Nephron progenitor cell (in vitro differentiated cells): ENCODE data around the gene TDRD1.

Source experiments
- DNase-seq: peaks from one replicate; pipeline ENCODE4 v3.0.0; 2021
- H3K27ac Mint-ChIP-seq: 2 replicates; pipeline ENCODE4 v1.8.0; 2021; ENCODE audit warnings: mild to moderate bottlenecking, moderate library complexity, mixed read lengths
- H3K27me3 Mint-ChIP-seq: 2 replicates; pipeline ENCODE4 v1.8.0; 2021; ENCODE audit warnings: mild to moderate bottlenecking, low read depth, mixed read lengths; ENCODE audit not compliant: poor library complexity
- H3K36me3 Mint-ChIP-seq: 2 replicates; pipeline ENCODE4 v1.8.0; 2021; ENCODE audit warnings: low read depth, mixed read lengths
- H3K4me1 Mint-ChIP-seq: 2 replicates; pipeline ENCODE4 v1.8.0; 2021; ENCODE audit warnings: mixed read lengths
- H3K4me3 Mint-ChIP-seq: 2 replicates; pipeline ENCODE4 v1.8.0; 2021; ENCODE audit warnings: mild to moderate bottlenecking, moderate library complexity, mixed read lengths
- H3K9me3 Mint-ChIP-seq: 2 replicates; pipeline ENCODE4 v1.8.0; 2021; ENCODE audit warnings: mild to moderate bottlenecking, moderate library complexity, mixed read lengths
- TF ChIP-seq, protein P1 (sequence below): fragments of 200-600 bp; sonication (generic); IDR thresholded peaks from 2 replicates; pipeline ENCODE4 v1.5.0; 2021; ENCODE audit warnings: antibody characterized with exemption

Gene TDRD1

DNA sequence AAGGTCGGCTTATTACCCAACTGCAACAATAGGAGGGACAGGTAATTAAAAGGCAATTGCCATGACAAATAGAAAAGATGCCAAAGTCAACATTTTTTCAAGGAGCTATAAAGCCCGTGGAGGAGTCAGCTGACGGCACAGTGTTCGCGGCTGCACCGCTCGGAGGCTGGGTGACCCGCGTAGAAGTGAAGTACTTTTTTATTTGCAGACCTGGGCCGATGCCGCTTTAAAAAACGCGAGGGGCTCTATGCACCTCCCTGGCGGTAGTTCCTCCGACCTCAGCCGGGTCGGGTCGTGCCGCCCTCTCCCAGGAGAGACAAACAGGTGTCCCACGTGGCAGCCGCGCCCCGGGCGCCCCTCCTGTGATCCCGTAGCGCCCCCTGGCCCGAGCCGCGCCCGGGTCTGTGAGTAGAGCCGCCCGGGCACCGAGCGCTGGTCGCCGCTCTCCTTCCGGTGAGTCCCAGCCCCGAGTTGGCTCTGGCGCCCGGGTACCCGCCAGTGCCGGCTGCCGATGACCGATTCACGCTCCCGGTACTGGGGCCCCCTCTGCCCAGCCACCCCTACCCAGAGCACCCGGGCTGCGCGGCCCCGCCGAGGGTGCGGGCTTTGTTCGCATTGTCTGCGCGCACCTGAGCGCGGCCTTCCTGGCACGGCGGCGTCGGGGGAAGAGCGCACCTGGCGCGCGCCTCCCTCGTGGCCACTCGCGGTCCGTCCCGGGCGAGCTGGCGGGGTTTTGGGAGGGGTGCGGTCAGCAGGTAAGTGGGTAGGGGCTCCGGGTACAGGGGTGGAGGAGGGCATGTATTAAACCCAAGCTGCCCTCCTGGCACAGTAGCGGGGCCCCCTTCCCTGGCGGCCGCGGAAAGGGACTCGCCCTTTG, 60.2 kb downstream of the TDRD1 start, which contains the start of gene VWA2:
TSS of gene VWA2 (plus strand) at position 138 of the 877 bp plus-strand sequence. CDS start 9,460 bp downstream, outside the sequence.
- H3K9me3 Mint-ChIP-seq = no peaks in the 10 kb centered on the region
- peak within 1 kb of the TSS; percentile 83 for H3K4me3 Mint-ChIP-seq
- no peak within 1 kb of the TSS for H3K27ac Mint-ChIP-seq
- peaks cover 19% of the 10 kb centered on the region for H3K27me3 Mint-ChIP-seq
- peaks cover 50% of the 10 kb centered on the region for H3K4me1 Mint-ChIP-seq
- no peaks in the 10 kb centered on the region for H3K36me3 Mint-ChIP-seq
- peak; percentile 71 for DNase-seq
- TF ChIP-seq, protein P1, sequence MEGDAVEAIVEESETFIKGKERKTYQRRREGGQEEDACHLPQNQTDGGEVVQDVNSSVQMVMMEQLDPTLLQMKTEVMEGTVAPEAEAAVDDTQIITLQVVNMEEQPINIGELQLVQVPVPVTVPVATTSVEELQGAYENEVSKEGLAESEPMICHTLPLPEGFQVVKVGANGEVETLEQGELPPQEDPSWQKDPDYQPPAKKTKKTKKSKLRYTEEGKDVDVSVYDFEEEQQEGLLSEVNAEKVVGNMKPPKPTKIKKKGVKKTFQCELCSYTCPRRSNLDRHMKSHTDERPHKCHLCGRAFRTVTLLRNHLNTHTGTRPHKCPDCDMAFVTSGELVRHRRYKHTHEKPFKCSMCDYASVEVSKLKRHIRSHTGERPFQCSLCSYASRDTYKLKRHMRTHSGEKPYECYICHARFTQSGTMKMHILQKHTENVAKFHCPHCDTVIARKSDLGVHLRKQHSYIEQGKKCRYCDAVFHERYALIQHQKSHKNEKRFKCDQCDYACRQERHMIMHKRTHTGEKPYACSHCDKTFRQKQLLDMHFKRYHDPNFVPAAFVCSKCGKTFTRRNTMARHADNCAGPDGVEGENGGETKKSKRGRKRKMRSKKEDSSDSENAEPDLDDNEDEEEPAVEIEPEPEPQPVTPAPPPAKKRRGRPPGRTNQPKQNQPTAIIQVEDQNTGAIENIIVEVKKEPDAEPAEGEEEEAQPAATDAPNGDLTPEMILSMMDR = peak; percentile 35

GRCh38 chr10:114239994-114240345, 60.8 kb downstream of the TDRD1 start:
- H3K4me1 Mint-ChIP-seq = peaks cover 50% of the 10 kb centered on the region
- H3K4me3 Mint-ChIP-seq = peak overlapping the region; percentile 83
- H3K27me3 Mint-ChIP-seq = peaks cover 21% of the 10 kb centered on the region
- DNase-seq = peak; percentile 25
- H3K36me3 Mint-ChIP-seq = no peaks in the 10 kb centered on the region
- TF ChIP-seq, protein P1 = no peak
- H3K9me3 Mint-ChIP-seq = no peaks in the 10 kb centered on the region
- no peak overlapping the region for H3K27ac Mint-ChIP-seq

DNA sequence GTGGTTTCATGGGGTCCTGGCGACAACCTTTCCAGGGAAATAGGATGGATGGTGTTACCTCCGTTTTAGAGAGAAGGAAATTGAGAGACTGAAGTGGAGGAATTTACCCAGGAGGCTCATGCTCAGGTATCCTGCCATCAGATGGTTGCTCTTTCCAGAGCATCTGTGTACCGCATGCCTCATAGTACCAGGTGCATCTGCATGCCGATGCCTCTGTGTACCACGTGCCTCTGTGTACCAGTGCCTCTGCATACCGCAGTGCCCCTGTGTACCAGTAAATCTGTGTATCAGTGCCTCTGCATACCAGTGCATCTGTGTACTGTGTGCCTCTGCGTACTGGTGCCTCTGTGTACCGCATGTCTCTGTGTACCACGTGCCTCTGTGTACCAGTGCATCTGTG, 63.1 kb downstream of the TDRD1 start:
- TF ChIP-seq, protein P1 = no peak
- H3K4me1 Mint-ChIP-seq = peaks cover 64% of the 10 kb centered on the region
- no peak for DNase-seq
- no peak overlapping the region for H3K4me3 Mint-ChIP-seq
- peaks cover 25% of the 10 kb centered on the region for H3K27me3 Mint-ChIP-seq
- H3K36me3 Mint-ChIP-seq = no peaks in the 10 kb centered on the region
- peak overlapping the region; percentile 1 for H3K27ac Mint-ChIP-seq
- H3K9me3 Mint-ChIP-seq = no peaks in the 10 kb centered on the region

DNA sequence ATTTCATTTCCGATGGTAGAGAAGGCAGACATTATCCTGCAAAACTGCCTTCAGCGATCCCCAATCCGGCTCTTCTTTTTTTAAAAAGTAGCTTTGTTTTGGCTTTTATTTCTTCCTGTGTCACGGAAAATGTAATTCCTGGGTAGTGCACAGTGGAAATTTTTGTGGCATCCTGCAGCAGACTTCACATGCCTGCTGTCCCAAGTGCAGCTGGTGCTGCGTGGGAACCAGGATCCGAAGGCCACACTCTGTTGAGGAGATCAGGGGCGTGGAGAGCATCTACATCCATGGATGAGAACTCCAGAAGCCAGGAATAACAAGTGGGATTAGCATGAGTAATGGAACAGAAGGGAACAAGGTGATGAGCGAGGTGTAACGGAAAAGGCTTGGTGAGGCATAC, 64.5 kb downstream of the TDRD1 start:
- TF ChIP-seq, protein P1 = no peak
- Mint-ChIP-seq H3K4me3 (no peak overlapping the region), H3K27me3 (peaks cover 18% of the 10 kb centered on the region), H3K9me3 (no peaks in the 10 kb centered on the region), H3K36me3 (no peaks in the 10 kb centered on the region), H3K27ac (no peak overlapping the region), H3K4me1 (peaks cover 67% of the 10 kb centered on the region)
- DNase-seq = no peak

DNA sequence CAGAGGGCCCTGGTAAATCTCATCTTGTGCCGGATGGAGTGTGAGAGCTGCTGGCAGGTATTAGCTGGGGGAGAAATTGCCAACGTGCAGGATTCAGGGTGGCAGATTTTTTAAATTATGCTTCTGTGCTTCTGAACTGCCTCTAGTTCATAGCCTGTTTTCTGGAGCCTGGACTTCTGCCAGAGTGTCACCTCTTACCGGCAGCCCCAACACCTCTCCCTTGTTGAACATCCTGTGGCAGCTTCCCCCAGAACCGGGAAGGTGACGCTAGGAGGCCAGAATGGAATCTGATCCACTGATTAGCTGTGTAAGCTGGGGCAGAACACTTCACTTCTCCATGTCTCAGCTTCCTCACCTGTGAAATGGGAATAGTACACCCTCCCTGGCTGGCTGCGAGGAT, 65.0 kb downstream of the TDRD1 start:
- Mint-ChIP-seq H3K27ac (no peak overlapping the region), H3K36me3 (no peaks in the 10 kb centered on the region), H3K27me3 (peaks cover 18% of the 10 kb centered on the region), H3K9me3 (no peaks in the 10 kb centered on the region), H3K4me1 (peaks cover 65% of the 10 kb centered on the region), H3K4me3 (no peak overlapping the region)
- TF ChIP-seq, protein P1 = no peak
- DNase-seq = no peak
